Loucy (cell line): ENCODE data around the gene ADIPOR1.

Source experiments
- H2AFZ ChIP-seq: fragments of 200-600 bp; sonication (generic); 2 replicates; pipeline ENCODE4 v1.6.0; 2016; ENCODE audit warnings: antibody characterized with exemption, mild to moderate bottlenecking, low read length, moderate library complexity
- H3F3A ChIP-seq: fragments of 200-600 bp; 2 replicates; pipeline ENCODE4 v1.6.0; 2016; ENCODE audit warnings: antibody characterized with exemption, low read depth, mild to moderate bottlenecking
- H3K27me3 ChIP-seq: fragments of 200-600 bp; sonication (generic); 2 replicates; pipeline ENCODE4 v1.6.1; 2014; ENCODE audit warnings: low read length, mild to moderate bottlenecking; ENCODE audit not compliant: insufficient read depth, poor library complexity, severe bottlenecking
- H3K36me3 ChIP-seq: fragments of 200-600 bp; sonication (generic); 2 replicates; pipeline ENCODE4 v1.6.1; 2016; ENCODE audit warnings: low read length; ENCODE audit not compliant: insufficient read depth
- H3K4me1 ChIP-seq: fragments of 200-600 bp; sonication (generic); 2 replicates; pipeline ENCODE4 v1.5.1; 2014; ENCODE audit warnings: low read length, mild to moderate bottlenecking; ENCODE audit not compliant: insufficient read depth, poor library complexity, severe bottlenecking
- H3K4me2 ChIP-seq: fragments of 200-600 bp; sonication (generic); 2 replicates; pipeline ENCODE4 v1.6.0; 2014; ENCODE audit warnings: antibody characterized with exemption, low read length, low read depth, mild to moderate bottlenecking; ENCODE audit not compliant: poor library complexity, severe bottlenecking
- H3K4me3 ChIP-seq: fragments of 200-600 bp; sonication (generic); 2 replicates; pipeline ENCODE4 v1.5.1; 2014; ENCODE audit warnings: low read length, mild to moderate bottlenecking, mixed read lengths; ENCODE audit not compliant: poor library complexity, severe bottlenecking
- H3K79me2 ChIP-seq: fragments of 200-600 bp; sonication (generic); 2 replicates; pipeline ENCODE4 v1.6.1; 2014; ENCODE audit warnings: low read length; ENCODE audit not compliant: insufficient read depth
- H3K9ac ChIP-seq: fragments of 200-600 bp; sonication (generic); 2 replicates; pipeline ENCODE4 v1.6.0; 2014; ENCODE audit warnings: mild to moderate bottlenecking, low read depth, low read length, moderate library complexity; ENCODE audit not compliant: poor library complexity, severe bottlenecking
- H3K9me2 ChIP-seq: fragments of 200-600 bp; sonication (generic); replicated peaks from 2 replicates; pipeline ENCODE4 v1.6.1; 2016; ENCODE audit warnings: low read depth, low read length, mixed read lengths
- H3K9me3 ChIP-seq: fragments of 200-600 bp; sonication (generic); 2 replicates; pipeline ENCODE4 v1.6.1; 2014; ENCODE audit warnings: mild to moderate bottlenecking, antibody characterized with exemption, low read length, low read depth; ENCODE audit not compliant: insufficient read depth
- H4K20me1 ChIP-seq: fragments of 200-600 bp; sonication (generic); 2 replicates; pipeline ENCODE4 v1.6.0; 2014; ENCODE audit warnings: antibody characterized with exemption, low read length, mild to moderate bottlenecking; ENCODE audit not compliant: insufficient read depth, poor library complexity, severe bottlenecking
- CTCF ChIP-seq: fragments of 200-600 bp; sonication (generic); conservative IDR thresholded peaks from 2 replicates; pipeline ENCODE4 v1.5.1; 2014; ENCODE audit warnings: mild to moderate bottlenecking, antibody characterized with exemption, low read length
- EZH2phosphoT487 ChIP-seq: fragments of 200-600 bp; IDR thresholded peaks from 2 replicates; pipeline ENCODE4 v1.6.1; 2018; ENCODE audit warnings: antibody characterized with exemption, mild to moderate bottlenecking, moderate library complexity, borderline replicate concordance

Gene ADIPOR1

GRCh38 chr1:202968895-202969295 is 10.8 kb upstream of the ADIPOR1 start:
- no peaks in the 10 kb centered on the region for H3K79me2 ChIP-seq
- peaks cover 22% of the 10 kb centered on the region for H3K4me1 ChIP-seq
- H3F3A ChIP-seq = no peaks in the 10 kb centered on the region
- TF ChIP-seq CTCF = peak; percentile 77
- no peak for TF ChIP-seq EZH2phosphoT487
- H3K27me3 ChIP-seq = no peaks in the 10 kb centered on the region
- peak overlapping the region; percentile 76 for H3K9ac ChIP-seq
- peak overlapping the region; percentile 62 for H2AFZ ChIP-seq
- no peaks in the 10 kb centered on the region for H3K9me2 ChIP-seq
- peak overlapping the region; percentile 99 for H3K4me2 ChIP-seq
- peak overlapping the region; percentile 98 for H3K4me3 ChIP-seq
- no peaks in the 10 kb centered on the region for H3K9me3 ChIP-seq
- no peaks in the 10 kb centered on the region for H3K36me3 ChIP-seq
- no peaks in the 10 kb centered on the region for H4K20me1 ChIP-seq

- Histone ChIP-seq H3K4me3 (peak overlapping the region; percentile 98), H4K20me1 (no peaks in the 10 kb centered on the region), H3K9me2 (no peaks in the 10 kb centered on the region), H3K4me2 (peak overlapping the region; percentile 99), H3K36me3 (no peaks in the 10 kb centered on the region), H3F3A (no peaks in the 10 kb centered on the region), H3K79me2 (no peaks in the 10 kb centered on the region), H3K4me1 (peaks cover 22% of the 10 kb centered on the region), H3K27me3 (no peaks in the 10 kb centered on the region), H2AFZ (peak overlapping the region; percentile 88), H3K9me3 (no peaks in the 10 kb centered on the region), H3K9ac (peak overlapping the region; percentile 76)
- TF ChIP-seq CTCF (no peak), EZH2phosphoT487 (no peak)
Observed at GRCh38 chr1:202968351-202968750, 10.2 kb upstream of the ADIPOR1 start.

- Histone ChIP-seq H3K9me2 (no peaks in the 10 kb centered on the region), H4K20me1 (no peaks in the 10 kb centered on the region), H3K4me2 (peak overlapping the region; percentile 99), H3F3A (no peaks in the 10 kb centered on the region), H3K9me3 (no peaks in the 10 kb centered on the region), H3K79me2 (no peaks in the 10 kb centered on the region), H3K36me3 (no peaks in the 10 kb centered on the region), H3K4me1 (peaks cover 22% of the 10 kb centered on the region), H3K9ac (peak overlapping the region; percentile 76), H2AFZ (peak overlapping the region; percentile 88), H3K27me3 (no peaks in the 10 kb centered on the region), H3K4me3 (peak overlapping the region; percentile 98)
- no peak for TF ChIP-seq EZH2phosphoT487
Observed at GRCh38 chr1:202967684-202968281, 9.7 kb upstream of the ADIPOR1 start.
